Body of pancreas (tissue), 4 donors: Measurements from ENCODE around the gene CST11. TPM values are rescaled to one million over a fixed set of nuclear protein-coding genes. Genes with fewer than 3 reads are reported as not detected.

Source experiments
- ATAC-seq: fragments of 150-250 bp; one replicate; pipeline ENCODE4 v1.9.1; 2016
- DNase-seq, 4 donors: peaks; one replicate each; pipeline ENCODE4 v3.0.0-alpha.2; 2019
- H3K27ac ChIP-seq, 4 donors: fragments of 200-600 bp; sonication (generic); 1 replicate in 3 of 4; 2 replicates in 1 of 4; pipeline versions ENCODE4 v1.5.1 to v1.6.1; 2016 to 2019; ENCODE audit warnings: mild to moderate bottlenecking in 1 of 4, mixed read lengths in 1 of 4, moderate library complexity in 1 of 4
- H3K27me3 ChIP-seq, 2 donors: fragments of 200-600 bp; sonication (generic); one replicate each; pipeline ENCODE4 v1.6.0; 2016; ENCODE audit warnings: mild to moderate bottlenecking in 1 of 2
- H3K36me3 ChIP-seq, 2 donors: fragments of 200-600 bp; sonication (generic); replicated peaks in 1 of 2; 2 replicates each; pipeline ENCODE4 v1.5.1; 2016; ENCODE audit warnings: low read depth in 2 of 2; ENCODE audit not compliant: insufficient read depth in 1 of 2
- H3K4me1 ChIP-seq: fragments of 200-600 bp; sonication (generic); one replicate; pipeline ENCODE4 v1.6.0; 2016
- H3K4me3 ChIP-seq, 2 donors: fragments of 200-600 bp; sonication (generic); 1 replicate in 1 of 2; 2 replicates in 1 of 2; pipeline ENCODE4 v1.5.1; 2016 to 2019
- H3K9me3 ChIP-seq, 3 donors: fragments of 200-600 bp; sonication (generic); 1 replicate in 2 of 3; 2 replicates in 1 of 3; pipeline ENCODE4 v1.5.1; 2016
- POLR2A ChIP-seq, 3 donors: fragments of 450-650 bp; IDR thresholded peaks; one replicate each; pipeline ENCODE4 v1.6.1; 2016; ENCODE audit warnings: antibody characterized with exemption in 3 of 3, mild to moderate bottlenecking in 2 of 3
- WGBS, 2 donors: methylation state at CpG; one replicate each; pipeline ENCODE4 v1.1.5; 2017; 5-methylcytosine and 5-hydroxymethylcytosine counted together
- intact Hi-C: fragments of 100-400 bp; cut with DNase I; formaldehyde crosslinking; loops from one replicate; pipeline ENCODE4 v1.15.1; 2023
- total RNA-seq, 2 donors: library from RNA; depleted of rRNA; stranded (reverse); fragments of >200 nt; gene quantifications; one replicate each; pipeline ENCODE4 v1.1.0, GENCODE V29; 2016
- TF ChIP-seq, protein P1 (sequence below), 7 experiments: fragments of 450-650 bp in 4 of 7; fragments of 200-600 bp in 3 of 7; sonication (generic) in 3 of 7; IDR thresholded peaks; one replicate each; pipeline ENCODE4 v1.5.1; 2016 to 2019; ENCODE audit warnings: antibody characterized with exemption in 7 of 7

The CST11 gene, protein sequence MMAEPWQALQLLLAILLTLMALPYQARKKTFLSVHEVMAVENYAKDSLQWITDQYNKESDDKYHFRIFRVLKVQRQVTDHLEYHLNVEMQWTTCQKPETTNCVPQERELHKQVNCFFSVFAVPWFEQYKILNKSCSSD
- total RNA-seq, result not detected

DNA sequence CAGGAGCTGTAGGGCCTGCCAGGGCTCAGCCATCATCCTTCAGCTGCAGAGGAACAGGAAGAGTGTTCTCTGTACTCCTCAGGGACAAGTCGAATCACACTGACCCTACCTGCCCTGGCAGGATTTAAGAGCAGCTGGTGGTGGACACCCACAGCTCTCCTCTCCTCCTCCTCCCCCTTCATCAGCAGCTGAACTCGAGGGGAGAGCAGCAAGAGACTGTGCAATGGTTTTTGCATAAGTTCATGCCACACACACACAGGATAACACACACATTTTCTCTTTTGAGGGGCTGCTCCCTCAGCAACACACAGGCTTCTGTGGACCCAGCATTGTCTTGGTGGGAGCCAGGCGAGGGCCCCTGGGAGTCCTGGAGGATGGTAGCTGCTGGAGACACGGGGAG, at the start of gene CST11:
CST11 (minus strand) TSS at position 101 of the 400 bp plus-strand sequence; CDS start at position 36, 65 bp downstream.
- Histone ChIP-seq H3K27ac (no peak within 1 kb of the TSS), H3K4me1 (no peaks in the 10 kb centered on the region), H3K36me3 (no peaks in the 10 kb centered on the region), H3K4me3 (no peak within 1 kb of the TSS), H3K27me3 (no peaks in the 10 kb centered on the region), H3K9me3 (no peaks in the 10 kb centered on the region)
- DNase-seq (no peak), ATAC-seq (no peak)
- intact Hi-C loops, result no loop called here
- no peak for TF ChIP-seq POLR2A (IDR thresholded peaks at IDR 0.05)
- TF ChIP-seq, protein P1, sequence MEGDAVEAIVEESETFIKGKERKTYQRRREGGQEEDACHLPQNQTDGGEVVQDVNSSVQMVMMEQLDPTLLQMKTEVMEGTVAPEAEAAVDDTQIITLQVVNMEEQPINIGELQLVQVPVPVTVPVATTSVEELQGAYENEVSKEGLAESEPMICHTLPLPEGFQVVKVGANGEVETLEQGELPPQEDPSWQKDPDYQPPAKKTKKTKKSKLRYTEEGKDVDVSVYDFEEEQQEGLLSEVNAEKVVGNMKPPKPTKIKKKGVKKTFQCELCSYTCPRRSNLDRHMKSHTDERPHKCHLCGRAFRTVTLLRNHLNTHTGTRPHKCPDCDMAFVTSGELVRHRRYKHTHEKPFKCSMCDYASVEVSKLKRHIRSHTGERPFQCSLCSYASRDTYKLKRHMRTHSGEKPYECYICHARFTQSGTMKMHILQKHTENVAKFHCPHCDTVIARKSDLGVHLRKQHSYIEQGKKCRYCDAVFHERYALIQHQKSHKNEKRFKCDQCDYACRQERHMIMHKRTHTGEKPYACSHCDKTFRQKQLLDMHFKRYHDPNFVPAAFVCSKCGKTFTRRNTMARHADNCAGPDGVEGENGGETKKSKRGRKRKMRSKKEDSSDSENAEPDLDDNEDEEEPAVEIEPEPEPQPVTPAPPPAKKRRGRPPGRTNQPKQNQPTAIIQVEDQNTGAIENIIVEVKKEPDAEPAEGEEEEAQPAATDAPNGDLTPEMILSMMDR (IDR thresholded peaks at IDR 0.05), result no peak
- 13 to 32% methylated on average over 4 of the region's 4 CpGs for WGBS, 2 donors

- DNase-seq, result no peak
- intact Hi-C loops, result no loop called here
- Histone ChIP-seq H3K4me1 (no peaks in the 10 kb centered on the region), H3K36me3 (no peaks in the 10 kb centered on the region), H3K27ac (no peak overlapping the region), H3K4me3 (no peak overlapping the region), H3K27me3 (no peaks in the 10 kb centered on the region), H3K9me3 (no peaks in the 10 kb centered on the region)
- ATAC-seq, result no peak
- TF ChIP-seq POLR2A (IDR thresholded peaks at IDR 0.05), result no peak
- TF ChIP-seq, protein P1 (IDR thresholded peaks at IDR 0.05), result no peak
- WGBS, 2 donors, result 70 to 74% methylated on average over 4 of the region's 4 CpGs
Measured at GRCh38 chr20:23501926-23502325, 49.2 kb upstream of the CST11 start.

GRCh38 chr20:23497536-23497935, 44.9 kb upstream of the CST11 start:
- Histone ChIP-seq H3K36me3 (no peaks in the 10 kb centered on the region), H3K27me3 (no peaks in the 10 kb centered on the region), H3K9me3 (no peaks in the 10 kb centered on the region), H3K27ac (no peak overlapping the region), H3K4me1 (no peaks in the 10 kb centered on the region), H3K4me3 (no peak overlapping the region)
- no peak for ATAC-seq
- DNase-seq, result no peak
- TF ChIP-seq POLR2A (IDR thresholded peaks at IDR 0.05), result no peak
- TF ChIP-seq, protein P1 (IDR thresholded peaks at IDR 0.05), result no peak
- WGBS, 2 donors, result 41 to 47% methylated on average over 1 of the region's 1 CpG
- intact Hi-C loops, result no loop called here

- no peak for TF ChIP-seq POLR2A (IDR thresholded peaks at IDR 0.05)
- TF ChIP-seq, protein P1 (IDR thresholded peaks at IDR 0.05), result no peak
- Histone ChIP-seq H3K9me3 (no peaks in the 10 kb centered on the region), H3K27ac (no peak overlapping the region), H3K27me3 (no peaks in the 10 kb centered on the region), H3K4me1 (no peaks in the 10 kb centered on the region), H3K36me3 (no peaks in the 10 kb centered on the region), H3K4me3 (no peak overlapping the region)
- ATAC-seq, result no peak
- 60 to 65% methylated on average over 2 to 3 of the region's 3 CpGs for WGBS, 2 donors
- intact Hi-C loops, result no loop called here
- DNase-seq, result no peak
Measured at GRCh38 chr20:23493172-23493772, 40.6 kb upstream of the CST11 start.

GRCh38 chr20:23492292-23492691, 39.6 kb upstream of the CST11 start:
- Histone ChIP-seq H3K27me3 (no peaks in the 10 kb centered on the region), H3K27ac (no peak overlapping the region), H3K4me3 (no peak overlapping the region), H3K4me1 (no peaks in the 10 kb centered on the region), H3K9me3 (no peaks in the 10 kb centered on the region), H3K36me3 (no peaks in the 10 kb centered on the region)
- DNase-seq (no peak), ATAC-seq (no peak)
- intact Hi-C loops, result no loop called here
- TF ChIP-seq, protein P1 (IDR thresholded peaks at IDR 0.05), result no peak
- no peak for TF ChIP-seq POLR2A (IDR thresholded peaks at IDR 0.05)
